Measurements from ENCODE around the gene ATRX. TPM values are rescaled to one million over a fixed set of nuclear protein-coding genes. Genes with fewer than 3 reads are reported as not detected.

ATRX gene
- total RNA-seq, 1 donor from 2014 or later = 120 TPM

GRCh38 chrX:77749695-77750094 is 36.3 kb downstream of the ATRX start:
- H3K27me3 Mint-ChIP-seq = no peaks in the 10 kb centered on the region
- no peak overlapping the region for H3K27ac Mint-ChIP-seq
- no peaks in the 10 kb centered on the region for H3K36me3 Mint-ChIP-seq (ENCODE audit: low read depth)
- no peak overlapping the region for H3K4me3 Mint-ChIP-seq
- intact Hi-C loops (cut with micrococcal nuclease) = loop anchor here (5.0 kb wide), 1 partner anchor 38 kb away; the partner anchor contains the start of gene ATRX
- TF ChIP-seq, protein P1, sequence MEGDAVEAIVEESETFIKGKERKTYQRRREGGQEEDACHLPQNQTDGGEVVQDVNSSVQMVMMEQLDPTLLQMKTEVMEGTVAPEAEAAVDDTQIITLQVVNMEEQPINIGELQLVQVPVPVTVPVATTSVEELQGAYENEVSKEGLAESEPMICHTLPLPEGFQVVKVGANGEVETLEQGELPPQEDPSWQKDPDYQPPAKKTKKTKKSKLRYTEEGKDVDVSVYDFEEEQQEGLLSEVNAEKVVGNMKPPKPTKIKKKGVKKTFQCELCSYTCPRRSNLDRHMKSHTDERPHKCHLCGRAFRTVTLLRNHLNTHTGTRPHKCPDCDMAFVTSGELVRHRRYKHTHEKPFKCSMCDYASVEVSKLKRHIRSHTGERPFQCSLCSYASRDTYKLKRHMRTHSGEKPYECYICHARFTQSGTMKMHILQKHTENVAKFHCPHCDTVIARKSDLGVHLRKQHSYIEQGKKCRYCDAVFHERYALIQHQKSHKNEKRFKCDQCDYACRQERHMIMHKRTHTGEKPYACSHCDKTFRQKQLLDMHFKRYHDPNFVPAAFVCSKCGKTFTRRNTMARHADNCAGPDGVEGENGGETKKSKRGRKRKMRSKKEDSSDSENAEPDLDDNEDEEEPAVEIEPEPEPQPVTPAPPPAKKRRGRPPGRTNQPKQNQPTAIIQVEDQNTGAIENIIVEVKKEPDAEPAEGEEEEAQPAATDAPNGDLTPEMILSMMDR (IDR thresholded peaks at IDR 0.05) = no peak
- H3K9me3 Mint-ChIP-seq = no peaks in the 10 kb centered on the region
- no peak for ATAC-seq (ENCODE audit: low read depth)
- peaks cover 18% of the 10 kb centered on the region for H3K4me1 Mint-ChIP-seq
- ChIA-PET POLR2A (no interaction called here), CTCF (no interaction called here)
- DNase-seq = no peak

- H3K4me3 Mint-ChIP-seq = no peak overlapping the region
- H3K27ac Mint-ChIP-seq = peak overlapping the region; percentile 70
- H3K4me1 Mint-ChIP-seq = peaks cover 54% of the 10 kb centered on the region
- H3K36me3 Mint-ChIP-seq (ENCODE audit: low read depth) = no peaks in the 10 kb centered on the region
- CTCF ChIA-PET = no interaction called here
- POLR2A ChIA-PET = interaction anchor here (0.6 kb wide), 1 partner anchor 15 kb away, joined by 3 read pairs; no protein-coding TSS in a partner anchor
- DNase-seq (no peak), ATAC-seq (ENCODE audit: low read depth) (no peak)
- intact Hi-C loops (cut with micrococcal nuclease) = no loop called here
- H3K27me3 Mint-ChIP-seq = no peaks in the 10 kb centered on the region
- H3K9me3 Mint-ChIP-seq = no peaks in the 10 kb centered on the region
- TF ChIP-seq, protein P1 (IDR thresholded peaks at IDR 0.05) = no peak
Observed at GRCh38 chrX:77743720-77744119, 42.3 kb downstream of the ATRX start.

GRCh38 chrX:77742788-77743476 is 43.1 kb downstream of the ATRX start:
- H3K27ac Mint-ChIP-seq = peak overlapping the region; percentile 42
- POLR2A ChIA-PET = no interaction called here

DNA sequence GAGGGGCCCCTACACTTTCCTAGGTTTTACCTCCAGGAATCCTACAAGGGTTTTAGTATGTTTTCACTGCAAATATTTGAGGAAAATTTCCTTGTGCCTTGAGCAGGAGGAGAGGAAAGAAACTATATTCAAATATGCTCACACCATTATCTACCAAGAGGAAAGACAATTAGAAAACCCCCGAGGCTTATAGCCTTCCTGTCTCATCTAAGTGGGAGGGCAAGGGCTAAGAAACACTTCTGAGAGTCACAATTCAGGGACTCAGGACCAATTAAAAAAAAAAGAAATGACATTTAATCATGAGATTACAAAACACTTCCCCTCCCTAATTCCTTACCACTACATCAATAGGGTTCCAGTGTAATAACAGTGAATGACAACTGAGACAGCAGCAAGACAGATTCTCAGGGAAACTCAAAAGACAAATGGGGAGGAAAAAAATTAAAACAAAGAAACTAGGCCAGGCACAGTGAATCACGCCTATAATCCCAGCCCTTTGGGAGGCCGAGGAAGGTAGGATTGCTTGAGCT is 45.6 kb downstream of the ATRX start:
- Mint-ChIP-seq H3K9me3 (no peaks in the 10 kb centered on the region), H3K36me3 (ENCODE audit: low read depth) (peaks cover 5% of the 10 kb centered on the region), H3K27ac (peak overlapping the region; percentile 76), H3K4me3 (no peak overlapping the region), H3K4me1 (peaks cover 45% of the 10 kb centered on the region), H3K27me3 (no peaks in the 10 kb centered on the region)
- TF ChIP-seq, protein P1 (IDR thresholded peaks at IDR 0.05) = no peak
- POLR2A ChIA-PET = no interaction called here
- intact Hi-C loops (cut with micrococcal nuclease) = no loop called here
- CTCF ChIA-PET = no interaction called here
- no peak for ATAC-seq (ENCODE audit: low read depth)
- DNase-seq = no peak

More at GRCh38 chrX:77742788-77743476, 43.1 kb downstream of the ATRX start:
- H3K4me1 Mint-ChIP-seq = peaks cover 54% of the 10 kb centered on the region
- H3K4me3 Mint-ChIP-seq = no peak overlapping the region
- ATAC-seq (ENCODE audit: low read depth) = no peak
- no peaks in the 10 kb centered on the region for H3K36me3 Mint-ChIP-seq (ENCODE audit: low read depth)
- CTCF ChIA-PET = no interaction called here
- H3K9me3 Mint-ChIP-seq = no peaks in the 10 kb centered on the region
- no peaks in the 10 kb centered on the region for H3K27me3 Mint-ChIP-seq
- TF ChIP-seq, protein P1 (IDR thresholded peaks at IDR 0.05) = no peak
- intact Hi-C loops (cut with micrococcal nuclease) = no loop called here
- no peak for DNase-seq

GRCh38 chrX:77733342-77733741 is 52.7 kb downstream of the ATRX start:
- TF ChIP-seq, protein P1 (IDR thresholded peaks at IDR 0.05) = no peak
- ChIA-PET CTCF (no interaction called here), POLR2A (no interaction called here)
- ATAC-seq (ENCODE audit: low read depth) (no peak), DNase-seq (no peak)
- peaks cover 5% of the 10 kb centered on the region for H3K36me3 Mint-ChIP-seq (ENCODE audit: low read depth)
- H3K27me3 Mint-ChIP-seq = no peaks in the 10 kb centered on the region
- no peaks in the 10 kb centered on the region for H3K9me3 Mint-ChIP-seq
- intact Hi-C loops (cut with micrococcal nuclease) = no loop called here
- no peak overlapping the region for H3K4me3 Mint-ChIP-seq
- no peak overlapping the region for H3K27ac Mint-ChIP-seq
- peaks cover 35% of the 10 kb centered on the region for H3K4me1 Mint-ChIP-seq
